NCI-H2171 treated with DMSO at 0.1 percent for 48 hours (cell line): ENCODE data around the gene SPINK8.
"Not testable (repeated sequence)": the region's sequence is repeated elsewhere in the genome, so short reads cannot be mapped to it uniquely, and the experiment has no call there.

Experiments
- DNase-seq: peaks from one replicate; lab custom pipeline; 2025; lab: John Stamatoyannopoulos, UW

SPINK8 gene

GRCh38 chr3:48331706-48332435 is 1.6 kb downstream of the SPINK8 start:
- not testable (repeated sequence) for DNase-seq

GRCh38 chr3:48320996-48321395 is 12.5 kb downstream of the SPINK8 start:
- DNase-seq: no peak

- DNase-seq: no peak
Observed at GRCh38 chr3:48318713-48319468, 14.6 kb downstream of the SPINK8 start.

- no peak for DNase-seq
Observed at GRCh38 chr3:48314542-48314941, 18.9 kb downstream of the SPINK8 start.

GRCh38 chr3:48306860-48307530 is 26.5 kb downstream of the SPINK8 start:
- DNase-seq: no peak

GRCh38 chr3:48306290-48306689 is 27.2 kb downstream of the SPINK8 start:
- no peak for DNase-seq

- no peak for DNase-seq
Observed at GRCh38 chr3:48305396-48305795, 28.1 kb downstream of the SPINK8 start.

- DNase-seq: no peak
Observed at GRCh38 chr3:48303021-48303420, 30.4 kb downstream of the SPINK8 start.

- peak; percentile 47 for DNase-seq
Observed at GRCh38 chr3:48301800-48302166, 31.7 kb downstream of the SPINK8 start.

GRCh38 chr3:48301020-48301799 is 32.3 kb downstream of the SPINK8 start, which contains the start of gene NME6:
NME6 (minus strand) TSS chr3:48301367.
- DNase-seq: peak; percentile 73

GRCh38 chr3:48299746-48300712 is 33.4 kb downstream of the SPINK8 start:
- no peak for DNase-seq

GRCh38 chr3:48297111-48297810 is 36.2 kb downstream of the SPINK8 start:
- DNase-seq: no peak

- no peak for DNase-seq
Observed at GRCh38 chr3:48296699-48297098, 36.8 kb downstream of the SPINK8 start.

GRCh38 chr3:48294611-48295263 is 38.7 kb downstream of the SPINK8 start:
- DNase-seq: no peak

GRCh38 chr3:48289659-48290058 is 43.8 kb downstream of the SPINK8 start:
- DNase-seq: no peak

- DNase-seq: no peak
Observed at GRCh38 chr3:48287034-48287433, 46.4 kb downstream of the SPINK8 start.

GRCh38 chr3:48286308-48286707 is 47.2 kb downstream of the SPINK8 start:
- DNase-seq: no peak

GRCh38 chr3:48285675-48286074 is 47.8 kb downstream of the SPINK8 start:
- DNase-seq: no peak

- no peak for DNase-seq
Observed at GRCh38 chr3:48285132-48285531, 48.3 kb downstream of the SPINK8 start.

- DNase-seq: no peak
Observed at GRCh38 chr3:48280881-48281280, 52.6 kb downstream of the SPINK8 start.
